SIG-M5 treated with dmso at 0.1 percent for 504 hours (cell line): Measurements from ENCODE around the gene ERMAP.
"Not testable (repeated sequence)": the region's sequence is repeated elsewhere in the genome, so short reads cannot be mapped to it uniquely, and the experiment has no call there.

ENCODE experiments used
- DNase-seq: peaks from one replicate; lab custom pipeline; 2025; ENCODE audit not compliant: unreplicated experiment; lab: John Stamatoyannopoulos, UW

The ERMAP gene

GRCh38 chr1:42806593-42806992 is 10.3 kb upstream of the ERMAP start:
- DNase-seq = no peak

GRCh38 chr1:42807056-42807668 is 9.8 kb upstream of the ERMAP start:
- DNase-seq = no peak

- not testable (repeated sequence) for DNase-seq
These were observed 2.1 kb upstream of the ERMAP start for GRCh38 chr1:42814815-42815214.

- DNase-seq = no peak
These were observed 859 bp upstream of the ERMAP start for GRCh38 chr1:42815941-42816584.

GRCh38 chr1:42817440-42817767 is 482 bp downstream of the ERMAP start:
- DNase-seq = no peak

- DNase-seq = no peak
These were observed 1.1 kb downstream of the ERMAP start for GRCh38 chr1:42817976-42818375.

- no peak for DNase-seq
These were observed 3.9 kb downstream of the ERMAP start for GRCh38 chr1:42820813-42821212.

GRCh38 chr1:42821690-42822089 is 4.8 kb downstream of the ERMAP start:
- DNase-seq = no peak

GRCh38 chr1:42822800-42823392 is 6.0 kb downstream of the ERMAP start:
- no peak for DNase-seq

- DNase-seq = no peak
These were observed 7.6 kb downstream of the ERMAP start for GRCh38 chr1:42824481-42825035.

GRCh38 chr1:42825036-42825851 is 8.3 kb downstream of the ERMAP start:
- no peak for DNase-seq

- no peak for DNase-seq
These were observed 13.7 kb downstream of the ERMAP start for GRCh38 chr1:42830631-42831030.

GRCh38 chr1:42831273-42831672 is 14.4 kb downstream of the ERMAP start:
- no peak for DNase-seq

GRCh38 chr1:42832641-42833240 is 15.8 kb downstream of the ERMAP start:
- DNase-seq = no peak

- peak; percentile 75 for DNase-seq
These were observed 17.1 kb downstream of the ERMAP start for GRCh38 chr1:42833981-42834380.

GRCh38 chr1:42834803-42835202 is 17.9 kb downstream of the ERMAP start:
- no peak for DNase-seq

GRCh38 chr1:42835422-42835821 is 18.5 kb downstream of the ERMAP start:
- no peak for DNase-seq

- DNase-seq = no peak
These were observed 20.8 kb downstream of the ERMAP start for GRCh38 chr1:42837709-42838108.

GRCh38 chr1:42838482-42839190 is 21.7 kb downstream of the ERMAP start:
- no peak for DNase-seq

GRCh38 chr1:42841010-42841409 is 24.1 kb downstream of the ERMAP start:
- no peak for DNase-seq
